MM.1S (cell line): ENCODE data around the gene CLCF1.

ENCODE experiments used
- DNase-seq: peaks from one replicate; pipeline ENCODE4 v3.0.0-alpha.2; 2015
- H2AFZ ChIP-seq: fragments of 300-600 bp; sonication (generic); 2 replicates; pipeline ENCODE4 v1.6.0; 2016; ENCODE audit warnings: antibody characterized with exemption, low read length
- H3F3A ChIP-seq: fragments of 300-600 bp; sonication (generic); 2 replicates; pipeline ENCODE4 v1.6.1; 2016; ENCODE audit warnings: mild to moderate bottlenecking, antibody characterized with exemption, low read length, moderate library complexity, mixed read lengths; ENCODE audit not compliant: insufficient read depth
- H3K27ac ChIP-seq: fragments of 300-600 bp; sonication (generic); 2 replicates; pipeline ENCODE4 v1.5.1; 2016; ENCODE audit warnings: mild to moderate bottlenecking, low read length
- H3K27me3 ChIP-seq: fragments of 300-600 bp; sonication (generic); replicated peaks from 2 replicates; pipeline ENCODE4 v1.6.0; 2016; ENCODE audit warnings: low read length; ENCODE audit not compliant: insufficient read depth
- H3K36me3 ChIP-seq: fragments of 300-600 bp; sonication (generic); replicated peaks from 2 replicates; pipeline ENCODE4 v1.6.1; 2016; ENCODE audit warnings: mild to moderate bottlenecking, low read length, mixed read lengths; ENCODE audit not compliant: insufficient read depth
- H3K4me1 ChIP-seq: fragments of 300-600 bp; sonication (generic); 2 replicates; pipeline ENCODE4 v1.6.1; 2016; ENCODE audit warnings: low read length, mixed read lengths
- H3K4me2 ChIP-seq: fragments of 300-600 bp; sonication (generic); 2 replicates; pipeline ENCODE4 v1.6.0; 2016; ENCODE audit warnings: low read depth, low read length
- H3K4me3 ChIP-seq: fragments of 300-600 bp; sonication (generic); 2 replicates; pipeline ENCODE4 v1.5.1; 2016; ENCODE audit warnings: low read length, mixed read lengths
- H3K79me2 ChIP-seq: fragments of 300-600 bp; sonication (generic); 2 replicates; pipeline ENCODE4 v1.6.1; 2016; ENCODE audit warnings: mixed run types, low read length, mixed read lengths
- H3K9ac ChIP-seq: fragments of 300-600 bp; sonication (generic); 2 replicates; pipeline ENCODE4 v1.6.1; 2016; ENCODE audit warnings: low read length, mixed read lengths
- H3K9me2 ChIP-seq: fragments of 300-600 bp; sonication (generic); replicated peaks from 2 replicates; pipeline ENCODE4 v1.6.1; 2016; ENCODE audit warnings: mild to moderate bottlenecking, low read length, mixed read lengths; ENCODE audit not compliant: insufficient read depth
- H3K9me3 ChIP-seq: fragments of 300-600 bp; sonication (generic); replicated peaks from 2 replicates; pipeline ENCODE4 v1.6.1; 2016; ENCODE audit warnings: mild to moderate bottlenecking, low read length, mixed read lengths; ENCODE audit not compliant: insufficient read depth
- H4K20me1 ChIP-seq: fragments of 300-600 bp; sonication (generic); 2 replicates; pipeline ENCODE4 v1.6.1; 2016; ENCODE audit warnings: mild to moderate bottlenecking, low read length, moderate library complexity, mixed read lengths; ENCODE audit not compliant: insufficient read depth
- EZH2 ChIP-seq: fragments of 300-600 bp; sonication (generic); optimal IDR thresholded peaks from 2 replicates; pipeline ENCODE3; 2017; ENCODE audit warnings: low read depth, mild to moderate bottlenecking, antibody characterized with exemption, low read length, mixed read lengths
- EZH2phosphoT487 ChIP-seq: fragments of 300-600 bp; sonication (generic); IDR thresholded peaks from 2 replicates; pipeline ENCODE4 v1.6.1; 2018; ENCODE audit warnings: antibody characterized with exemption, low read length
- TF ChIP-seq, protein P1 (sequence below): fragments of 300-600 bp; sonication (generic); IDR thresholded peaks from 2 replicates; pipeline ENCODE4 v1.5.1; 2016; ENCODE audit warnings: antibody characterized with exemption, low read length, mixed read lengths

The CLCF1 gene

DNA sequence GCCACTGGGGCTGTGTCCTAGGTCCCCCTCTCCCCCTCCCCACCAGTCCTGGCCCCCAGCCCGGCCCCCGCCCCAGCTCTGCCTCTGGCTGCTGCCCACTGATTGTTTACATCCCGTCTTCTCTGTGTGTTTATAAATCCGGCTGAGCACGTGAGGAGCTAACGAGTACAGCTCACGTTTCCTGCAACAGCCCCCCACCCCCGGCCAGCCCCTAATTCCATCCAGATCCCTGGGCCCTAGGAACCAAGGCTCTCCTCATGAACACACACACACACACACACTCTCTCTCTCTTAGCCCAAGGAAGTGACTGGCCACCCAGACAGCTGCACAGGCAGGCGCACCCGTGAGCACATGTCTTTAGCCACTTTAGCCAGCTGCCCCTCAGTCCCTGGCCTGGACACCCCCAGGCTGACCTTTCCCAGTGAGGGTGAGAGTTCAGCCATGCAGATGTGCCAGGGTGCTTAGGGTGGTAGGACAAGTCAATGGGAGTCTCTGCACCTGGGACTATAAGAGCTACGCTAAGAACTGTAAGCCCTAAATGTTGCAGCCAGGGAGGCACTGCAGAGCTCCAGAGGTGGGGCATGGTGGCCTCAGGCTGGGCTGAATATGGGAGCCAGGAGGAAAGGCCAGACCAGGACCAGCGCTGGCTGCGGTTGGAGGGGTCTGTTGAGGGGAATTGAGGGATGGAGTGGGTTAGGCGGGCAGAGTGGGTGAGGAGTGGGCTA, 2.9 kb downstream of the CLCF1 start:
- no peak overlapping the region for H3K4me2 ChIP-seq
- H2AFZ ChIP-seq: no peak overlapping the region
- H3K36me3 ChIP-seq: no peaks in the 10 kb centered on the region
- no peak for TF ChIP-seq EZH2
- no peak for TF ChIP-seq EZH2phosphoT487
- TF ChIP-seq, protein P1, sequence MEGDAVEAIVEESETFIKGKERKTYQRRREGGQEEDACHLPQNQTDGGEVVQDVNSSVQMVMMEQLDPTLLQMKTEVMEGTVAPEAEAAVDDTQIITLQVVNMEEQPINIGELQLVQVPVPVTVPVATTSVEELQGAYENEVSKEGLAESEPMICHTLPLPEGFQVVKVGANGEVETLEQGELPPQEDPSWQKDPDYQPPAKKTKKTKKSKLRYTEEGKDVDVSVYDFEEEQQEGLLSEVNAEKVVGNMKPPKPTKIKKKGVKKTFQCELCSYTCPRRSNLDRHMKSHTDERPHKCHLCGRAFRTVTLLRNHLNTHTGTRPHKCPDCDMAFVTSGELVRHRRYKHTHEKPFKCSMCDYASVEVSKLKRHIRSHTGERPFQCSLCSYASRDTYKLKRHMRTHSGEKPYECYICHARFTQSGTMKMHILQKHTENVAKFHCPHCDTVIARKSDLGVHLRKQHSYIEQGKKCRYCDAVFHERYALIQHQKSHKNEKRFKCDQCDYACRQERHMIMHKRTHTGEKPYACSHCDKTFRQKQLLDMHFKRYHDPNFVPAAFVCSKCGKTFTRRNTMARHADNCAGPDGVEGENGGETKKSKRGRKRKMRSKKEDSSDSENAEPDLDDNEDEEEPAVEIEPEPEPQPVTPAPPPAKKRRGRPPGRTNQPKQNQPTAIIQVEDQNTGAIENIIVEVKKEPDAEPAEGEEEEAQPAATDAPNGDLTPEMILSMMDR: no peak
- no peak overlapping the region for H3K4me3 ChIP-seq
- DNase-seq: no peak
- no peaks in the 10 kb centered on the region for H3K9me3 ChIP-seq
- H4K20me1 ChIP-seq: no peaks in the 10 kb centered on the region
- peaks cover 7% of the 10 kb centered on the region for H3K27me3 ChIP-seq
- H3F3A ChIP-seq: peaks cover 9% of the 10 kb centered on the region; the same call in 1 of the 2 replicates
- H3K79me2 ChIP-seq: no peaks in the 10 kb centered on the region
- no peaks in the 10 kb centered on the region for H3K9me2 ChIP-seq
- peaks cover 4% of the 10 kb centered on the region; the same call in 1 of the 2 replicates for H3K4me1 ChIP-seq
- H3K9ac ChIP-seq: no peak overlapping the region
- no peak overlapping the region for H3K27ac ChIP-seq

- Histone ChIP-seq H3K9me2 (no peaks in the 10 kb centered on the region), H3K9ac (no peak overlapping the region), H3K27me3 (peaks cover 6% of the 10 kb centered on the region; the same call in 1 of the 2 replicates), H4K20me1 (no peaks in the 10 kb centered on the region), H3K4me2 (no peak overlapping the region), H3K4me3 (no peak overlapping the region), H3K27ac (no peak overlapping the region), H3K4me1 (peaks cover 4% of the 10 kb centered on the region; the same call in 1 of the 2 replicates), H3K79me2 (no peaks in the 10 kb centered on the region), H3K36me3 (no peaks in the 10 kb centered on the region), H3K9me3 (no peaks in the 10 kb centered on the region), H3F3A (peaks cover 9% of the 10 kb centered on the region; the same call in 1 of the 2 replicates), H2AFZ (no peak overlapping the region)
- TF ChIP-seq EZH2phosphoT487 (no peak), EZH2 (no peak)
- TF ChIP-seq, protein P1: no peak
- DNase-seq: no peak
These were observed 3.6 kb downstream of the CLCF1 start for GRCh38 chr11:67369801-67370284.

DNA sequence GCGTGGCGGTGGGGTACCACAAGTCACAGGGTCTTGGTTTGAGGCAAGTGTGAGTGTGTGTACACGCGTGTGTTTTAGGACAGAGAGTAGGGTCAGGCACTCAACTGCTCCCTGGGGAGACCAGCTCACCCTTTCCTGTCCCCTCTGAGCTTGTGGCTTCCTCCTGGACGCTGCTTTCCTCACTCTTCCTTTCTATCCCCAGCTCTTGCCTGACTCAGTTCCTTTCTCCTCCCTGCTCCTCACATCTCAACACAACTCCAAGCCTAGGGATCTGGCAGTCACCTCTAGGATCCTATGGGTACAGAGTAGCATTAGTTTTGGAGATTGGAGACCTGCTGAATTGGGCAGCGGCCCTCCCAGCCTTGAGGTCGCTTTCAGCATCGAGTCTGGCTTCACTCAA, 4.1 kb downstream of the CLCF1 start:
- DNase-seq: no peak
- Histone ChIP-seq H3K79me2 (no peaks in the 10 kb centered on the region), H3K36me3 (no peaks in the 10 kb centered on the region), H4K20me1 (no peaks in the 10 kb centered on the region), H3K27me3 (0 out of 2 replicates have a peak, but pooled peaks cover under 1% of the 10 kb centered on the region), H2AFZ (no peak overlapping the region), H3K4me2 (no peak overlapping the region), H3K9me2 (no peaks in the 10 kb centered on the region), H3K27ac (no peak overlapping the region), H3K9ac (no peak overlapping the region), H3K9me3 (no peaks in the 10 kb centered on the region), H3K4me3 (no peak overlapping the region), H3F3A (peaks cover 8% of the 10 kb centered on the region; the same call in 1 of the 2 replicates), H3K4me1 (peaks cover 2% of the 10 kb centered on the region; the same call in 1 of the 2 replicates)
- TF ChIP-seq, protein P1: no peak
- TF ChIP-seq EZH2phosphoT487 (no peak), EZH2 (no peak)
